Measurements from ENCODE around the gene RPS19.

The RPS19 gene

DNA sequence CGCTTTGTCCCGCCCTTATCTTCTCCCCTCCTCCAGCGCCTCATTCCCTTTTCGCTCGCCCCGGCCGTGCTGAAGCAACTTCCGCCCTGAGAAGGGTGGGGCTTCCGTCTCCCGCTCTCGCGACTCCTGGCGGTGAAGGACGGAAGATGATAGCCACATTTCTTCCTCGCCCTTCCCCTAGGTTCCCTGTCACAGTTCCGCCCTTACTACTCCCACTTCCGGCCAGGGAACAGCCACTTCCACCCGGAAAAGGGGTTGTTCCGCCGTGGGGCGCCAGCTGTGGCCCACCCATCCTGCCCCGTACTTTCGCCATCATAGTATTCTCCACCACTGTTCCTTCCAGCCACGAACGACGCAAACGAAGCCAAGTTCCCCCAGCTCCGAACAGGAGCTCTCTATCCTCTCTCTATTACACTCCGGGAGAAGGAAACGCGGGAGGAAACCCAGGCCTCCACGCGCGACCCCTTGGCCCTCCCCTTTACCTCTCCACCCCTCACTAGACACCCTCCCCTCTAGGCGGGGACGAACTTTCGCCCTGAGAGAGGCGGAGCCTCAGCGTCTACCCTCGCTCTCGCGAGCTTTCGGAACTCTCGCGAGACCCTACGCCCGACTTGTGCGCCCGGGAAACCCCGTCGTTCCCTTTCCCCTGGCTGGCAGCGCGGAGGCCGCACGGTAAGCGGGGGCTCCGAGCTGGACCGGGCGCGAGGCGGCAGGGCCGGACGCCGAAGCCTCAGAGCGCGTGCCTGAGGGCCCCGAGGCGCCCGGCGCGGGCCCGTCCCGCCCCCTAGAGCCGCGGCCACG lies at the start of gene RPS19:
RPS19 (plus strand) TSS at position 638 of the 801 bp plus-strand sequence. CDS start 520 bp downstream, outside the sequence.
- peak; percentile 100 for DNase-seq (ENCODE audit: low spot score)

DNA sequence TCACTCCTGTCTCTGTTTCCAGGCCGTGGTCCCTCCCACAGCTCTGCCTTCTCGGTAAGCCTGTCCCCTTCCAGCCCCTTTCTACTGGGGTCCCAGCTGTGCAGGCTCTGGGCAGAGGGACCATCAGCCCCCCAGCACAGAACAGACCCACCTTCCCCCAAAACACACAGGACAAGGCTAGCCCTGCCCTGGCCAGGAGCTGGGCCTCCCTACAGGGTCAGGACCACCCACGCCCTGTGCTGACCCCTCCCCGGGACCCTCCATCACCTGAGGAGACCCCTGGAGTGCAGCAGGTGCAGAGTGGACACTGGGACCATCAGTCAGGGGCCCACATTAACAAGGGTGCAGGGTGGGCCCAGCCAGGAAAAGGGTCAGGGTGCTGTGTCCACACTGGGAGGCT lies 49.8 kb upstream of the RPS19 start:
- DNase-seq (ENCODE audit: low spot score) = no peak

DNA sequence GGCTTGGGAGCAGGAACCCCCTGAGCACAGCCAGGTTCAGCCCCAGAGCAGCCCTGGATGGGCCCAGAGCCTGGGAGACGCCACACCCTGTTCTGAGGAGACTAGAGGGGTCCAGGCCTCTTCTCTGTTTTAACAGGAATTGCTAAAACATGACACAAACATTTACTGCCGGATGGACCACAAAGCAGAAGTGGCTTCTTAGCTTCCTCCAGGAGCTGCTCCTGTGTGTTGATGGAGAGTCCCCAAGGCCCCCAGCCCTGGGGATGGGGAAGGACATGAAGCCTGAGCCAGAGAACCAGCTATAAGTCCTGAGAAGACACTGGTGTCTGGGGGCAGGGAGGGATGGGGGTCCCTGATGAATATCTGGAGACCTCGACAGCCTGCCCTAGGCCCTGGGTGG lies 49.0 kb upstream of the RPS19 start:
- no peak for DNase-seq (ENCODE audit: low spot score)

DNA sequence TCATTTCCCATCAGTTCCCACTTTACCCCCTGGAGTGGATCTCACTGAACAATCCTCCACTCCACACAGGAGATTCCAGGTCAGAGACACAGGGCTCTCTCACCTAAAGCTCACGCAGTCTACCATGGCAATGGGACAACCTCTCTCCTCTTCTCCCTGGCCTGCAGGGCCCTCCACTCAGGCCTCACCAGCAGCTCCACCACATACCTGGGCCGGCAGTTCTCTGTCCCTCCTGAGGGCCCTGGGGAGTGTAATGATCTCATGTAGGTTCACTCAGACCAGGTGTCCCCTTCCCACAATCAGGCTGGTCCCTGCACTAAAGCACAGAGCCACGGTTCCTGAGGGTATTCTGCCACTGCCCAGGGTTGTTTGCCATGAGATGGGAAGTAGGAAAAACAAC lies 48.1 kb upstream of the RPS19 start:
- DNase-seq (ENCODE audit: low spot score) = no peak

DNA sequence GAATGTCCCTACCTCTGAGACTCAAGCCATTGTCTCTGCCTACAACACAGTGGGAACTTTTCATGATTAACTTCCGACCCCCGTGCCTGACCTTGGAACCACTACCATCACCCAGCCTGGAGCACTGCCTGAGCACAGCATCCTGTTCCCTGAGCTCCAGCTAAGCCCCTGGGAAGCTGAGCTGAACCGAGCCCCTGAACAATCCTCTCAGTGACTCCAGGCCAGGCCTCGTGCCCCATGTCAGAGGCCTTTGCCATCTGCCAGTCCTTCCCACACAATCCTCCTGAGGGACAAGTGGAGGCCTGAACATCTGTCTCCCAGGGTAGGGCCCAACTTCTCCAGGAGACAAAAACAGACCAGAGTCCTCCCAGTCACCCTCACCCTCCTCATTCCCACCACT lies 46.1 kb upstream of the RPS19 start:
- DNase-seq (ENCODE audit: low spot score) = no peak

DNA sequence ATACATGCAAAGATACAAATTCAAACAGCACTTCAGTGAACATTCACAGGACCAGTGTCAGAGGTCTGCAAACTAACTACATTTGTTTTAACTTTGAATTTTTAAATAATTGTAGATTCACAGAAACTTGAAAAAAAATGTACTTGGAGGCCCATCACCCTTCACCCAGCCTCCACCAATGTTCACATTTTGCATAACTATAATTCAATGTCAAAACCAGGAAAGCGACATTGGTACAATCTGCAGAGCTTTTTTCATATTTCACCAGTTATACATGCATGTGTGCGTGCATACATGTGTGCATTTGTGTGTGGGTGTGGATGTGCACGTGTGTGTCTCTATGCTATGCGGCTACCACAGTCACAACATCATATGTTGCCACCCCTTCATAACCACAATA lies 44.8 kb upstream of the RPS19 start:
- DNase-seq (ENCODE audit: low spot score) = no peak

DNA sequence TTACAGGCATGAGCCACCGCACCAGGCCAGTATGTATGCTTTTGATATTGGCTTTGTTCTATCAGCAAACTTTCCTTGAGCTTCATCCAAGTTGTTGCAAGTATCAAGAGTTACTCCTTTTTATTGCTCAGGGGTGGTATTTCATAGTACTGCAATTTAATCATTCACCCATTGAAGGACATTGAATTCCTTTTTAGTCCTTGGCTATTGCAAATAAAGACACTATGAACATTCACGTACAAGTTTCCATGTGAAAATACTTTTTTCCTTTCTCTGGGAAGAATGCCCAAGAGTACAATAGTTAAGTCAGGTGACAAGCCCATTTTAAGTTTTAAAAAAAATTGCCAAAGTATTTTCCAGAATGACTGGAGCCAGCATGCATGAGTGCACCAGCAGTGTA lies 43.3 kb upstream of the RPS19 start:
- DNase-seq (ENCODE audit: low spot score) = no peak

DNA sequence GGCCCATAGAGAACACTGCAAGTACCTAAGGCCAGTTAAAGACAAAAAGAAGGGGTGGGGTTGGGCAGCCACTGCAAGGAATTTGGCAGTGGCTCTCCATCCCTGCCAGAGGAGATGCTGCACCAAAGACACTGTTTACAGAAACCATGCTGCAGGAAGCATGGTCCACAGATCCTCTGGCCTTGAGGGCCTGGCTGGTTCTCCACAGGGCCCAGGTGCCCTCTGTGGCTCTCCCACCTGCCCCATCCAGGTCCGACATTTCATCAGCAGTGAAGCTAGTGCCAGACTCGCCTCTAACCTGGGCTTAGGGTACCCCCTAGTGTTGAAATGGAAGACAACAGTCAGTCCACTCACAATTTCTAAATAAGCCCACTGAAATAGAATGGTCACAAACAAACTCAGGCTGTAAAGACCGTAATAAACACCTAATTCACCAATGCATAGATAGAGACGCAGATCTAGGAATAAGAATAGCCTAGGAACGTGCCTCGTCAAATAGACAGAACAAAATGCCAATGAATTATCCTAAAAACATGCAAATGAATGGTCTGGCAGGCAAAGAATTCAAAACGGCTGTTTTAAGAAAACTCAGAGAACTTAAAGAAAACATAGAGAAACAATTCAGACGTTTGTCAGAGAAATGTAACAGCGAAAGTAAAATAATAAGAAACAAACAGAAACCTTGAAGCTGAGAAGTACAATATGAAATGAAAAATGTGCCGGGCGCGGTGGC lies 38.9 kb upstream of the RPS19 start:
- peak; percentile 45 for DNase-seq (ENCODE audit: low spot score)

DNA sequence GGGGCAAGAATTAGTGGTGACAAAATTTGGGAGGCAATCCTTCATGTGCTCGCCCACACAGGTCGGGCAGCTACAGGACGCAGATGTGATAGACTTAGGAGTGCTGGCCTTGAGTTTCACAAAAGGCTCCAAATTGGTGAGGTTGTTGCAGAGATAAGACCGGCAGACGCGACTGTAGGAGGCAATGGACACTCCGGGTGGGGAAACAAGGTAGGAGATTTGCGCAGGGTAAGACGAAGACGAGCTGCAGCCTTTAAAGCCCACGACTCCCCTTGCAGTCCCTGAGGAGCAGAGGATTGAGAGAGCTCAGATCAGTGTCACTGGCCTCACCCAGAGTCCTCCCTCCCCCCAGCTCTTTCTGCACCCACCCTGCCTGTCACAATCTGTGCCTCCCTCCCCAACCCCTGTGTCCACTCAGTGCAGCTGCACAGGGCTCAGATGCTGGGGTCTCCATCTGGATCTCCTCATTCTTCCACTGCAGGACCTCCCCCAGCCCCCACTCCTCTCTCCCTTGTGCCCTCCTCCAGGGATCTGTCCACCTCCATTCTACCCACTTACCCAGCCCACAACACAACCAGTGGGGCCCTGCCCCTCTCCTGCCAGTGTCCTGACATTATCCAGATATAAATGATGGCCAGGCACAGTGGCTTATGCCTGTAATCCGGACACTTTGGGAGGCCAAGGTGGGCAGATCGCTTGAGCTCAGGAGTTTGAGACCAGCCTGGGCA lies 21.9 kb upstream of the RPS19 start:
- DNase-seq (ENCODE audit: low spot score) = no peak

DNA sequence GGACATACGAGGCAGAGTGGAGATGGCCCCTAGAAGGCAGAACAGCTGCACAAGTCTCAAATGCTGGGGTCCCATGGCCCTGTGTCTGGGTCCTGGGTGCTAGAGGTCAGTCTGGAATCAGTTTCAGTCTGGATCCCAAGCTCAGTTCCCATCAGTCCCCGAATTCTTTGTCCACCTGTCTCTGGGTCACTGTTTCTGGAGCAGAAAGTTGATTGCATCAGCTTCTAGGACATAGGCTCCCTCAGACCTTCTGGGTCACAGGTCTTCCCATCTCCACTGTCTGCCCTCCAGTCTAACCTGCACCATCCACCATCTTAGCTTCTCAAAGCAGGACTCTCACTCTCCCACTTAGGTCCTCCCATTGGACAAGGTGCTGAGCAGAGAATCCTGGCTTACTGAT lies 20.8 kb upstream of the RPS19 start:
- no peak for DNase-seq (ENCODE audit: low spot score)

DNA sequence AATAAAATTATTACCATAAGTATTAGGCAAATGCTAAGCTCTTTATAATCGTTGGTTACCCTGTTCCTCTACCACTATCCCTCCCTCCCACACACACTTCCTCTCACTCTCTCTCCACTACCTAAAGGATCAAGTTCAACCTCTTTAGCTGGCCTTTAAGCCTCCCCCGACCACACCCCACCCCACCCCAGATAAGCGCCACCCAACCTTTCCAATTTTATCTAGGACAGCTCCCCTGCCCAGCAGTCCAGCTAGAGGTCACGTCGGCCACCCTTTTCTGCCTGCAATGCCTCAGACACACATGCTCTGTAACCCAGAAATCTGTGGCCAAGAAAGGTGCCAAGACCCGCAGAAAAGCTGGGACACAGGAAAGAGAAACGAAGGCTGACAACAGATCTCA lies 16.7 kb upstream of the RPS19 start:
- DNase-seq (ENCODE audit: low spot score) = no peak

DNA sequence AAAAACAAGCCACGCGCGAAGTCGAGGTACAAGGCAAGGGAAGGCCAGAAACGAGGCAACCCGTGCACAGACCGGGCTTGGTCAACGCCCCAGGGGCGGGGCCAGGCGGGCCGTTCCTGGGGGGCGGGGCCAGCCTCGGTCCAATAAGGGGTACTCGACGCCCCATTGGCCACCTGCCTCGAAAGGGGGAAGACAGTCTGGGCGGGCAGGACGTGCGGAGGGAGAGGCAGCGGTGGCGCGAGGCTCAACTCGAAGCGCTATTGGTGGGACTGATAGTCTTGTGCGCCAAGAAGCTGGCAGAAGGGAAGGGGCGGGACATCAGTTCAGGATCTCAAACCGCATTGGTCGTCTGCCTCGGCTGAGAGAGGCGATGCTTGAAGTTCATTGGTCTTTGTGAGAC lies 15.5 kb upstream of the RPS19 start, which contains the start of gene LYPD4:
LYPD4 (minus strand) TSS at position 83 of the 400 bp plus-strand sequence. CDS start 5,398 bp downstream, outside the sequence.
- no peak for DNase-seq (ENCODE audit: low spot score)

DNA sequence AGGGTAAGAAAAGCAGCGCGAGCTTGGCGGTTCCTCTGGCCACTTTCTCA lies 15.2 kb upstream of the RPS19 start, which contains the start of gene DMRTC2:
DMRTC2 (plus strand) TSS at position 42 of the 50 bp plus-strand sequence. CDS start 2,387 bp downstream, outside the sequence.
- no peak for DNase-seq (ENCODE audit: low spot score)

DNA sequence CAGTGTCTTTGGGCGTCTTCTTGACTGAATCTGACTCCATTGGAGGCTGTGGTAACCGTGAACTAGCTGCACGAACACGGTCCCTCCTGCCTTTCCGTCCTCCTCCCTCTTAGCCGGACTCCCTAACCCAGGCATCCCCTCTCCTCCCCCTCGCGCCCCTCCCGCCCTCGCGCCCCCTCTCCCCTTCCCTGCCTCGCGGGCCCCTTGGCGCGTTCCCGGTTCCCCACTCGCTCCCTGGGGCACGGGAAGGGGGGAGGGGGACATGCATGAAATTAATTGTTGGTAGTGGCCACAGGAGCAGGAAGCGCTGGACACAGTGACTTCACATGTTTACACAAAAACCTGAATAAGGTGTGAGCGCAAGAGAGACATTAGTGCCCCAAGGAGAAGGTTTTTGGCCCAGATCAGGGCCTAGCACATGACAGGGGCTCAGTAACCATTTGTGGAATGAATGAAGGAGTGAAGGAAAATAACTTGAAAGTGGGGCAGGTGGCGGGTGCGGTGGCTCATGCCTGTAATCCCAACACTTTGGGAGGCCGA lies 14.9 kb upstream of the RPS19 start:
- no peak for DNase-seq (ENCODE audit: low spot score)

DNA sequence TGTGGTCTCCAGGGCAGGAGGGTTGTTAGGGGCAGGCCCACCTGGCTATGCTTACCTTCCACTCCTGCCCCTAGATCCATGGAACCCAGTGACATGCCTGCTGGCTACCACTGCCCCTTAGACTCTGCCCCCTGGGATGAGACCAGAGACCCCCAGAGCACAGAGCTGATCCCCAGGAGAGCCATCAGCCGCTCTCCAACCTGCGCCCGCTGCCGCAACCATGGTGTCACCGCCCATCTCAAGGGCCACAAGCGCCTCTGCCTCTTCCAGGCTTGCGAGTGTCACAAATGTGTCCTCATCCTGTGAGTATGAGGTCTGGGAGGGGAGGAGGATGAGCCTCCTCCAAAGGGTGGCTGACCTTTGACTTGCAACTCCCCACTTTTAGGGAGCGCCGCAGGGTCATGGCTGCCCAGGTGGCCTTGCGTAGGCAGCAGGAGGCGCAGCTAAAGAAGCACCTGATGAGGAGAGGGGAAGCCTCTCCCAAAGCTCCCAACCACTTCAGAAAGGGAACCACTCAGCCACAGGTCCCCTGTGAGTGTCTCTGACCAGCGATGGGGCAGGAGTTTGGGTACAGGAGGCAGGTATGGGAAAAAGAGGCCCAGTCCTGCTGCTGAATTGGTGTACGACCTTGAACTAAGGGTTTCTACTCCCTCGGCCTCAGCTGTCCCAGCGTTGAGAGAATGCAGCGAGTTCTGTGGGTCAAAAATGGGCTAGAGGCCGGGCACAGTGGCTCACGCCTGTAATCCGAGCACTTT lies 12.5 kb upstream of the RPS19 start:
- DNase-seq (ENCODE audit: low spot score) = no peak

DNA sequence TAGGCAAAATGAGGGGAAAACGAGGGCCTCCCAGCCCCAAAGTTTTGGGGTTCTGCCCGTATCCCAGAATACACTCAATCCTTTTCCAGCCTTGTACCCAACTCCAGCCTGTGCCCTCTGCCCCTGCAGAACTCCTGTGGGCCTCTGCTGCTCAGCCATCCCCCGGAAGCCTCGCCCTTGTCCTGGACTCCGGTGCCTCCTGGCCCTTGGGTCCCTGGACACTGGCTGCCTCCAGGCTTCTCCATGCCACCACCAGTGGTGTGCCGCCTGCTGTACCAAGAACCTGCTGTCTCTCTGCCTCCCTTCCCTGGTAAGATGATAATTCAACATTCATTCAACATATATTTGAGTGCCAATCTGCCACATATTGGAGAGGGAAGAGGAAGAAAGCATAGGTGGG lies 11.4 kb upstream of the RPS19 start:
- DNase-seq (ENCODE audit: low spot score) = no peak

DNA sequence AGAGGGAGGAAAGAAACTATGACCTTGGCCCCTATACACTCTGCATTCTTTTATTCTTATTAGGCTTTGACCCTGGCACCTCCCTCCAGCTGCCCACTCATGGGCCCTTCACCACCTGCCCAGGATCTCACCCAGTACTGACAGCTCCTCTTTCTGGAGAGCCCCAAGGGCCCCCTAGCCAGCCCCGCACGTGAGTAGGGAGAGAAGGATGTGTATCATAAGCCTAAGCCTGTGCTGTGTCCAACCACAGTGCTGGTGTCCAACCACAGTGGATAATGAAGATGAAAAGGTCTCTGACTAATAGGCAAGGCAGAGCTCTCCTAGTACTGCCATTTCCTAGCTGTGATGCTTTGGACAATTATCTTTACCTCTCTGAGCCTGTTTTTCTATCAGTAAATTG lies 11.0 kb upstream of the RPS19 start:
- no peak for DNase-seq (ENCODE audit: low spot score)

DNA sequence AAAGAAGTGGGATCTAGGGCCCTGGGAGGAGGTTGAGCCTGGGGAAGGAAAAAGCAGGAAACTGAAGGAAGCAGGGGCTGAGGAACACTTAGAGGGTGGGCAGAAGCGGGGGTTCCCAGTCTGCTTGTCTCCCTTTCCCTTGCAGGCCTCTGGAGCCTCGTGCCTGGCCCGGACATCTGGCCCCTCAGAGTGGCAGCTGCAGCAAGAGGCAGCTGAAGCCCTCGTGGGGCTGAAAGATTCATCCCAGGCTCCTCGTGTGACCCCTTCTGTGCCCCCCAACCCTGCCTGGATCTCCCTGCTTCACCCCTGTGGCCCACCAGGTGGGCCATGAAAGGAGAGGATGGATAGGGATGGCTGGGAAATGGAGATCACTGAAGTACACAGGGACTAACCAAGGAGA lies 9.7 kb upstream of the RPS19 start:
- no peak for DNase-seq (ENCODE audit: low spot score)

DNA sequence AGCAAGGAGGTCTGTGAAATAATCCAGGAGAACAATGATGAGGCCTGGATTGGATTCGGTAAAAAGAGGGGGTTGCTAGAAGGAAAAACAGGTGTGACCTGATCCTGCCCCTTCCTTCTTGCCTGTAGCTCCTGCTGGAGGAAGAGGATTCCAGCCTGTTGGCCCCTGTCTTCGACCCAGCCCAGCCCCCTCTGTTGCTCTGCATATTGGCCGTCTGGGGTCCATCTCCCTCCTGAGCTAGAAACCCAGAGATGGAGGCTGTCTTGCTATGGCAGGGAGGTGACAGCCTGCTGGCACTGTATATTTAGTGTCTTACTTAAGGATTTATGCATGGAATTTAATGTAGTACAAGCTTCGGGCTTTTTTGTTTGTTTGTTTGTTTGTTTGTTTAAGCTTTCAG lies 8.6 kb upstream of the RPS19 start:
- no peak for DNase-seq (ENCODE audit: low spot score)

DNA sequence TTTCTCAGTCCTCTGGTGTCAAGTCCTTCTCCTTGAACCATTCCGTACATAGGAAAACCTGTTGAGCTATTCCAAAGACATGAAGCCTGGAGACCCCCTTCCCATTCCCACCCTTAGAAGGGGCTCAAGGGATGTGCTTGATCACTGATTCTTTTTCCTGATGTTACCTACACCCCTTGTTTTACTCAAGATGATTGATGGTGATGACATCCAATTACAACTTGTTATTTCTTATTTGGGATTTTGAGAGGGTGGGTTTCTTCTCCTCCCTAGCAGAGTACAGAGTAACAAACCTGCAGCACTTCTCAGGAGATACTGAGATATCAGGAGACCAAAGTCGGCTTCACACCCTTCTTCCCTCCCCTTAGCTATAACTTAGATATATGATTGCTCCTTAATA lies 6.7 kb upstream of the RPS19 start:
- DNase-seq (ENCODE audit: low spot score) = no peak

DNA sequence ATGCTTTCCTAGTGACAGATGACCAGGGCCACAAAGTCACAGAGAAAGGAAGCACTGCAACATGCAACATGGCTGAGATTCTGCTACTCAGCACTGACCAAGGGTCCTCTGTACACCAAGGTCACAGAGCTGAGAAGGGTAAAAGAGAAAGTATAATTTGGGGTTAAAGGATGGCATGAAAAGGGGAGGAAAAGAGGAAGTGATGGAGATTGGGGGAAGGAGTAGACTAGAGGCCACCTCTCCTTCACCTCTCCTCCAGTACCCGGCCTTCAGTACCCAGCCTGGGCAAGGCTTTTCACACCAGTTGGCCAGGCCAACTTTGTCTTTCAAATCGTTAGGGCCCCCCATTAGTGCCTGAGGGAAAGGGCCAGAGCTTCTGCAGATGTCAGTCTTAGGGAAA lies 6.3 kb upstream of the RPS19 start:
- no peak for DNase-seq (ENCODE audit: low spot score)

DNA sequence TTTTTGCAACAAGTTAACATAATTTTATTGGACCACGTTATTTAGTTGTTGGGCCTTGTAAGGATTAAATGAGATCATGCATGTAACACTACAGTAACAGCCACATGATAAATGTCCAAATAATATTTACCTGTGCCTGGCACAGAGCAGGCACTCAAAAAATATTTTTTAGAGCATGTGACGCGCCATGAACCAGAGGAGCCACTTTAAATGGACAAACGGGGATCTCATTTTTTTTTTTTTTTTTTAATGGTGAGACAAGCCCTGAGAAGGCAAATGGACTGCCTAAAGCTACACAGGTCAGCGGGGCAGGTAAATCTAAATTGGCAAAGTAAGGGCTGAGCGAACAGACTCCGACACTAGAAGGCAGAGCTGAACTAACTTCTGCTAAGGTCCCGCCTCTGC lies 840 bp upstream of the RPS19 start:
- no peak for DNase-seq (ENCODE audit: low spot score)

Measured in cerebellar cortex (tissue), 1 donor.